ENCODE data around the gene CA12.

Gene CA12

GRCh38 chr15:63349621-63350020 is 32.0 kb downstream of the CA12 start:
- no peak overlapping the region for H3K4me3 ChIP-seq (ENCODE audit: low read length)
- no peak overlapping the region for H2BK120ac ChIP-seq (ENCODE audit: low read depth, low read length)
- no peaks in the 10 kb centered on the region for H3K4me1 ChIP-seq (ENCODE audit: control insufficient read depth, low read depth, low read length)
- no peak overlapping the region for H4K8ac ChIP-seq (ENCODE audit: low read depth, low read length)
- H3K23ac ChIP-seq (ENCODE audit: low read length) = no peak overlapping the region
- H3K9ac ChIP-seq (ENCODE audit: low read length) = no peak overlapping the region
- no peak overlapping the region for H3K4ac ChIP-seq (ENCODE audit: low read depth, low read length)
- H3K79me1 ChIP-seq (ENCODE audit: low read length) = no peaks in the 10 kb centered on the region
- H3K79me2 ChIP-seq (ENCODE audit: control insufficient read depth, insufficient read depth, low read length) = no peaks in the 10 kb centered on the region
- H3K27ac ChIP-seq (ENCODE audit: low read depth, low read length) = no peak overlapping the region
- WGBS (ENCODE audit: extremely low coverage, insufficient coverage, low lambda C conversion rate) = no CpG with 5 or more reads among the region's 5 CpGs
- no peaks in the 10 kb centered on the region for H3K36me3 ChIP-seq (ENCODE audit: control insufficient read depth, insufficient read depth, low read length)
- H3K27me3 ChIP-seq (ENCODE audit: insufficient read depth, low read length, poor library complexity) = no peaks in the 10 kb centered on the region
- H3K4me2 ChIP-seq (ENCODE audit: low read length) = no peak overlapping the region
- H3K56ac ChIP-seq (ENCODE audit: low read length) = no peak overlapping the region
- DNase-seq = no peak
- no peak overlapping the region for H4K5ac ChIP-seq (ENCODE audit: low read length)
- no peak overlapping the region for H2AK5ac ChIP-seq (ENCODE audit: low read length)
- H2BK5ac ChIP-seq (ENCODE audit: low read length) = no peak overlapping the region
- no peak overlapping the region for H3K18ac ChIP-seq (ENCODE audit: low read length)
- no peak overlapping the region for H2BK15ac ChIP-seq (replicated peaks; ENCODE audit: low read depth)

GRCh38 chr15:63349156-63349555 is 32.5 kb downstream of the CA12 start:
- H4K8ac ChIP-seq (ENCODE audit: low read depth, low read length) = no peak overlapping the region
- H2AK5ac ChIP-seq (ENCODE audit: low read length) = no peak overlapping the region
- no peak for DNase-seq
- H3K23ac ChIP-seq (ENCODE audit: low read length) = no peak overlapping the region
- H3K4me3 ChIP-seq (ENCODE audit: low read length) = no peak overlapping the region
- no peaks in the 10 kb centered on the region for H3K4me1 ChIP-seq (ENCODE audit: control insufficient read depth, low read depth, low read length)
- no peak overlapping the region for H2BK5ac ChIP-seq (ENCODE audit: low read length)
- no peak overlapping the region for H2BK15ac ChIP-seq (replicated peaks; ENCODE audit: low read depth)
- no peak overlapping the region for H2BK120ac ChIP-seq (ENCODE audit: low read depth, low read length)
- no peaks in the 10 kb centered on the region for H3K27me3 ChIP-seq (ENCODE audit: insufficient read depth, low read length, poor library complexity)
- H4K5ac ChIP-seq (ENCODE audit: low read length) = no peak overlapping the region
- no peak overlapping the region for H3K56ac ChIP-seq (ENCODE audit: low read length)
- H3K79me2 ChIP-seq (ENCODE audit: control insufficient read depth, insufficient read depth, low read length) = no peaks in the 10 kb centered on the region
- no peak overlapping the region for H3K18ac ChIP-seq (ENCODE audit: low read length)
- no peak overlapping the region for H3K4ac ChIP-seq (ENCODE audit: low read depth, low read length)
- no peaks in the 10 kb centered on the region for H3K79me1 ChIP-seq (ENCODE audit: low read length)
- no peak overlapping the region for H3K27ac ChIP-seq (ENCODE audit: low read depth, low read length)
- no peak overlapping the region for H3K4me2 ChIP-seq (ENCODE audit: low read length)
- WGBS (ENCODE audit: extremely low coverage, insufficient coverage, low lambda C conversion rate) = no CpG with 5 or more reads among the region's 6 CpGs
- H3K36me3 ChIP-seq (ENCODE audit: control insufficient read depth, insufficient read depth, low read length) = no peaks in the 10 kb centered on the region
- no peak overlapping the region for H3K9ac ChIP-seq (ENCODE audit: low read length)

GRCh38 chr15:63348392-63348791 is 33.3 kb downstream of the CA12 start:
- Histone ChIP-seq H3K4me3 (ENCODE audit: low read length) (no peak overlapping the region), H3K79me1 (ENCODE audit: low read length) (no peaks in the 10 kb centered on the region), H3K79me2 (ENCODE audit: control insufficient read depth, insufficient read depth, low read length) (no peaks in the 10 kb centered on the region), H2BK15ac (replicated peaks; ENCODE audit: low read depth) (no peak overlapping the region), H3K27me3 (ENCODE audit: insufficient read depth, low read length, poor library complexity) (no peaks in the 10 kb centered on the region), H3K36me3 (ENCODE audit: control insufficient read depth, insufficient read depth, low read length) (no peaks in the 10 kb centered on the region), H3K56ac (ENCODE audit: low read length) (no peak overlapping the region), H4K8ac (ENCODE audit: low read depth, low read length) (no peak overlapping the region), H3K4me2 (ENCODE audit: low read length) (no peak overlapping the region), H3K23ac (ENCODE audit: low read length) (no peak overlapping the region), H2AK5ac (ENCODE audit: low read length) (no peak overlapping the region), H4K5ac (ENCODE audit: low read length) (no peak overlapping the region), H3K9ac (ENCODE audit: low read length) (no peak overlapping the region), H3K4ac (ENCODE audit: low read depth, low read length) (no peak overlapping the region), H2BK120ac (ENCODE audit: low read depth, low read length) (no peak overlapping the region), H3K4me1 (ENCODE audit: control insufficient read depth, low read depth, low read length) (no peaks in the 10 kb centered on the region), H3K27ac (ENCODE audit: low read depth, low read length) (no peak overlapping the region), H3K18ac (ENCODE audit: low read length) (no peak overlapping the region), H2BK5ac (ENCODE audit: low read length) (no peak overlapping the region)
- DNase-seq = no peak
- no CpG with 5 or more reads among the region's 7 CpGs for WGBS (ENCODE audit: extremely low coverage, insufficient coverage, low lambda C conversion rate)

- Histone ChIP-seq H3K56ac (ENCODE audit: low read length) (no peak overlapping the region), H3K79me1 (ENCODE audit: low read length) (no peaks in the 10 kb centered on the region), H4K5ac (ENCODE audit: low read length) (no peak overlapping the region), H3K79me2 (ENCODE audit: control insufficient read depth, insufficient read depth, low read length) (no peaks in the 10 kb centered on the region), H3K27me3 (ENCODE audit: insufficient read depth, low read length, poor library complexity) (no peaks in the 10 kb centered on the region), H3K9ac (ENCODE audit: low read length) (no peak overlapping the region), H3K23ac (ENCODE audit: low read length) (no peak overlapping the region), H3K36me3 (ENCODE audit: control insufficient read depth, insufficient read depth, low read length) (no peaks in the 10 kb centered on the region), H2BK15ac (replicated peaks; ENCODE audit: low read depth) (no peak overlapping the region), H4K8ac (ENCODE audit: low read depth, low read length) (no peak overlapping the region), H3K18ac (ENCODE audit: low read length) (no peak overlapping the region), H3K27ac (ENCODE audit: low read depth, low read length) (no peak overlapping the region), H2BK5ac (ENCODE audit: low read length) (no peak overlapping the region), H3K4me2 (ENCODE audit: low read length) (no peak overlapping the region), H3K4me3 (ENCODE audit: low read length) (no peak overlapping the region), H3K4ac (ENCODE audit: low read depth, low read length) (no peak overlapping the region), H2AK5ac (ENCODE audit: low read length) (no peak overlapping the region), H3K4me1 (ENCODE audit: control insufficient read depth, low read depth, low read length) (no peaks in the 10 kb centered on the region), H2BK120ac (ENCODE audit: low read depth, low read length) (no peak overlapping the region)
- WGBS (ENCODE audit: extremely low coverage, insufficient coverage, low lambda C conversion rate) = no CpG with 5 or more reads among the region's 6 CpGs
- no peak for DNase-seq
Observed at GRCh38 chr15:63347074-63347857, 34.4 kb downstream of the CA12 start.

- no CpG with 5 or more reads among the region's 14 CpGs for WGBS (ENCODE audit: extremely low coverage, insufficient coverage, low lambda C conversion rate)
- H3K27ac ChIP-seq (ENCODE audit: low read depth, low read length) = no peak overlapping the region
- peaks cover 5% of the 10 kb centered on the region for H3K36me3 ChIP-seq (ENCODE audit: control insufficient read depth, insufficient read depth, low read length)
- no peaks in the 10 kb centered on the region for H3K79me1 ChIP-seq (ENCODE audit: low read length)
- H3K4me1 ChIP-seq (ENCODE audit: control insufficient read depth, low read depth, low read length) = peaks cover 7% of the 10 kb centered on the region
- H3K18ac ChIP-seq (ENCODE audit: low read length) = no peak overlapping the region
- H2BK15ac ChIP-seq (replicated peaks; ENCODE audit: low read depth) = no peak overlapping the region
- H3K27me3 ChIP-seq (ENCODE audit: insufficient read depth, low read length, poor library complexity) = no peaks in the 10 kb centered on the region
- no peak overlapping the region for H4K5ac ChIP-seq (ENCODE audit: low read length)
- DNase-seq = no peak
- no peak overlapping the region for H3K23ac ChIP-seq (ENCODE audit: low read length)
- H4K8ac ChIP-seq (ENCODE audit: low read depth, low read length) = no peak overlapping the region
- no peak overlapping the region for H2BK120ac ChIP-seq (ENCODE audit: low read depth, low read length)
- H3K4me2 ChIP-seq (ENCODE audit: low read length) = no peak overlapping the region
- H3K4me3 ChIP-seq (ENCODE audit: low read length) = no peak overlapping the region
- H2BK5ac ChIP-seq (ENCODE audit: low read length) = no peak overlapping the region
- H2AK5ac ChIP-seq (ENCODE audit: low read length) = no peak overlapping the region
- no peak overlapping the region for H3K9ac ChIP-seq (ENCODE audit: low read length)
- no peaks in the 10 kb centered on the region for H3K79me2 ChIP-seq (ENCODE audit: control insufficient read depth, insufficient read depth, low read length)
- no peak overlapping the region for H3K4ac ChIP-seq (ENCODE audit: low read depth, low read length)
- H3K56ac ChIP-seq (ENCODE audit: low read length) = no peak overlapping the region
Observed at GRCh38 chr15:63345391-63345752, 36.3 kb downstream of the CA12 start.

Data from mesendoderm (in vitro differentiated cells).